Fibroblast of skin of abdomen (primary cell): ENCODE results near the gene TMEM178B. TPM values are rescaled to one million over a fixed set of nuclear protein-coding genes. Genes with fewer than 3 reads are reported as not detected.
"Not testable (repeated sequence)": the region's sequence is repeated elsewhere in the genome, so short reads cannot be mapped to it uniquely, and the experiment has no call there.

Source experiments
- DNase-seq: peaks from one replicate; pipeline ENCODE4 v3.0.0-alpha.2; 2013
- polyA plus RNA-seq, 2 experiments: library from polyadenylated mRNA; unstranded; fragments of 120-200 nt; gene quantifications; one replicate each; pipeline ENCODE4 v1.2.1, GENCODE V29; 2013; ENCODE audit not compliant: insufficient read length in 2 of 2

TMEM178B gene
- 0.01 TPM for polyA plus RNA-seq (2013, experiment 1 of 2; ENCODE audit: insufficient read length)
- polyA plus RNA-seq (2013, experiment 2 of 2; ENCODE audit: insufficient read length) = 0.07 TPM

DNA sequence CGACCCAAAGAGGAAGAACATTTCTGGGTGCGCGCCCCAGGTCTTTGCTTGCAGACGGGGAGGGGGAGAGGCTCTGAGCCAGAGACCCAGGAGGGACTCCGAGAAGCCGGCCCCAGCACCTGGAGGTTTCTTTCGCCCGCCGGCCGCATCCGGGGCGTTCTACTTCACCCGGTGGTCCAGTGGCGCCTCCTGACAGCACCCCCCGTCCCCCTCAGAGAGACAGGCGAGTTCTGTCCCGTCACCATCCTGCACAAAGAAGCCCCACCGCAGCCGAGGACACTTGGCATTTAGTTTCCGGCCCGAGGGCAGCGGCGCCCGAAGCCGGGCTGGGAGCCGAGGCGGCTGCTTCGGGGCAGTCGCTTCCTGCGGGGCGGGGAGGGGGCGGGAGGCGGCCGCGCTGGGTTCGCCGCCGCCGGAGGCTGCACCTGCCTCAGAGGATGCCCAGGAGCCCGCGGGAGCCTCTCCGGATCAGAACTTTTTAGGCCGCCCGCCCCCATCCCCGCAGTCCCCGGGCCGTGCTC is at the start of gene TMEM178B:
TMEM178B (plus strand) TSS at position 424 of the 521 bp plus-strand sequence.
- DNase-seq = no peak

DNA sequence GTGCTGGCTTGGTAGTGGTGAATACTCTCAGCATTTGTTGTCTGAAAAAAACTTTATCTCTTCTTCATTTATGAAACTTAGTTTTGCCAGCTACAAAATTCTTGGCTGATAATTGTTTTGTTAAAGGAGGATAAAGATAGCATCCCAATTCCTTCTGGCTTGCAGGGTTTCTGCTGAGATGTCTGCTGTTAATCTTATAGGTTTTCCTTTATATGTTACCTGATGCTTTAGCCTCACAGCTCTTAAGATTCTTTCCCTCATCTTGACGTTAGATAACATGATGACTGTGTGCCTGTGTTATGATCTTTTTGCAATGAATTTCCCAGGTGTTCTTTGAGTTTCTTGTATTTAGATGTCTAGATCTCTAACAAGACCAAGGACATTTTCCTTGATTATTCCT is 49.2 kb upstream of the TMEM178B start:
- no peak for DNase-seq

DNA sequence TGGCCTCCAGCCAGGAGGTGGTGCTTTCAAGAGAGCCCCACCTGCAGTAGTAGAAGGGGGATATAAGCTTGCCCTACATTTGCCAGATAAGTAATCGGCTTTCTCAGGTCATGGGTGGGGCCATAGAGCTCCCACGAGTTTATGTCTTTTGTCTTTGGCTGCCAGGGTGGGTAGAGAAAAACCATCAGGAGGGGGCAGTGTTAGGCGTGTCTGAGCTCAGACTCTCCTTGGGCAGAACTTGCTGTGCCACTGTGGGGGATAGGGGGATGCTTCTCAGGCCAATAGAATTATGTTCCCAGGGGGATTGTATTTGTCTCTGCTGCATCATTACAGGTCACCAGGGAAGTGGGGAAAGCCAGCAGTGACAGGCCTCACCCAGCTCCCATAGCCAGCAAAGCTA is 46.8 kb upstream of the TMEM178B start:
- no peak for DNase-seq

DNA sequence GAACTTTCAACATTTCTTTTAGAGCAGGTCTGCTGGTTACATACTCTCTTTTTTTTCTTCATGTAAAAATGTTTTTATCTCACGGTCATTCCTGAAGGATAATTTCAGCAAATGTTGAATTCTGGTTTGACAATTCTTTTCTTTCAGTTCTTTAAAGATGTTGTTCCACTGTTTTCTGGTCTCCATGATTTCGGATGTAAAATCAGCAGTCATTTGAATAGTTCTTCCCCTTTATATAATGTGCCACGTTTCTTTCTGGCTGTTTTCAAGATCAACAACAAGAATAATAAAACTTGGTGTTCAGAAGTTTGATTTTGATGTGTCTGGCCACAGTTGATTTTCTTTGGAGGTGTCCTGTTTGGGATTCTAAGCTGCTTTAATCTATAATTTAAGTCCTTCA is 45.1 kb upstream of the TMEM178B start:
- DNase-seq = no peak

DNA sequence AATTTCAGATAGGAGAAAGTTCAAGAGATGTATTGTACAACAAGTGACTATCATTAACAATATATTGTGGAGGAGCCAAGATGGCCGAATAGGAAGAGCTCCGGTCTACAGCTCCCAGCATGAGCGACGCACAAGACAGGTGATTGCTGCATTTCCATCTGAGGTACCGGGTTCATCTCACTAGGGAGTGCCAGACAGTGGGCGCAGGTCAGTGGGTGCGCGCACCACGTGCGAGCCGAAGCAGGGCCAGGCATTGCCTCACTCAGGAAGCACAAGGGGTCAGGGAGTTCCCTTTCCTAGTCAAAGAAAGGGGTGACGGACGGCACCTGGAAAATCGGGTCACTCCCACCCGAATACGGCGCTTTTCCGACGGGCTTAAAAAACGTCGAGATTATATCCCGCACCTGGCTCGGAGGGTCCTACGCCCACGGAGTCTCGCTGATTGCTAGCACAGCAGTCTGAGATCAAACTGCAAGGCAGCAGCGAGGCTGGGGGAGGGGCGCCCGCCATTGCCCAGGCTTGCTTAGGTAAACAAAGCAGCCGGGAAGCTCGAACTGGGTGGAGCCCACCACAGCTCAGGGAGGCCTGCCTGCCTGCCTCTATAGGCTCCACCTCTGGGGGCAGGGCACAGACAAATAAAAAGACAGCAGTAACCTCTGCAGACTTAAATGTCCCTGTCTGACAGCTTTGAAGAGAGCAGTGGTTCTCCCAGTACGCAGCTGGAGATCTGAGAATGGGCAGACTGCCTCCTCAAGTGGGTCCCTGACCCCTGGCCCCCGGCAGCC is 41.1 kb upstream of the TMEM178B start:
- not testable (repeated sequence) for DNase-seq

DNA sequence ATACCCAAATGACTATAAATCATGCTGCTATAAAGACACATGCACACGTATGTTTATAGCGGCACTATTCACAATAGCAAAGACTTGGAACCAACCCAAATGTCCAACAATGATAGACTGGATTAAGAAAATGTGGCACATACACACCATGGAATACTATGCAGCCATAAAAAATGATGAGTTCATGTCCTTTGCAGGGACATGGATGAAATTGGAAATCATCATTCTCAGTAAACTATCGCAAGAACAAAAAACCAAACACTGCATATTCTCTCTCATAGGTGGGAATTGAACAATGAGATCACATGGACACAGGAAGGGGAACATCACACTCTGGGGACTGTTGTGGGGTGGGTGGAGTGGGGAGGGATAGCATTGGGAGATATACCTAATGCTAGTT is 35.8 kb upstream of the TMEM178B start:
- not testable (repeated sequence) for DNase-seq

DNA sequence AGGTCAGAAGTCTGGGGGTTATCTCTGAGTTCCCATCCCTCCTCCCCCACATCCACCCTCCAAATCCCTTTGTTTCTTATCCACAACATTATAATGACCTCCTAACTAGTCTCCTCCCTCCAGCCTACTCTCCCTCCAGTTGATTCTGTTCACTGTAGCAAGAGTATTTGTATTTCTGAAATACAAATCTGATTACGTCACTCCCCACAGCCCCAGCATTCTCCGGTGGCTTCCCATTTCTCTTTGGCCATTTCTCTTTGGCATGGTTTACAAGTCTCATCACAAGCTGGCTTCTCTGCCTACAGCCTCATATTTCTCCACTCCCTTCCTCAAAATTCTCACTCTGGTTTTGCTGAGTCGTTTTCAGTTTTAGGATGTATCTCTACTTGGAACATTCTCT is 34.5 kb upstream of the TMEM178B start:
- no peak for DNase-seq

DNA sequence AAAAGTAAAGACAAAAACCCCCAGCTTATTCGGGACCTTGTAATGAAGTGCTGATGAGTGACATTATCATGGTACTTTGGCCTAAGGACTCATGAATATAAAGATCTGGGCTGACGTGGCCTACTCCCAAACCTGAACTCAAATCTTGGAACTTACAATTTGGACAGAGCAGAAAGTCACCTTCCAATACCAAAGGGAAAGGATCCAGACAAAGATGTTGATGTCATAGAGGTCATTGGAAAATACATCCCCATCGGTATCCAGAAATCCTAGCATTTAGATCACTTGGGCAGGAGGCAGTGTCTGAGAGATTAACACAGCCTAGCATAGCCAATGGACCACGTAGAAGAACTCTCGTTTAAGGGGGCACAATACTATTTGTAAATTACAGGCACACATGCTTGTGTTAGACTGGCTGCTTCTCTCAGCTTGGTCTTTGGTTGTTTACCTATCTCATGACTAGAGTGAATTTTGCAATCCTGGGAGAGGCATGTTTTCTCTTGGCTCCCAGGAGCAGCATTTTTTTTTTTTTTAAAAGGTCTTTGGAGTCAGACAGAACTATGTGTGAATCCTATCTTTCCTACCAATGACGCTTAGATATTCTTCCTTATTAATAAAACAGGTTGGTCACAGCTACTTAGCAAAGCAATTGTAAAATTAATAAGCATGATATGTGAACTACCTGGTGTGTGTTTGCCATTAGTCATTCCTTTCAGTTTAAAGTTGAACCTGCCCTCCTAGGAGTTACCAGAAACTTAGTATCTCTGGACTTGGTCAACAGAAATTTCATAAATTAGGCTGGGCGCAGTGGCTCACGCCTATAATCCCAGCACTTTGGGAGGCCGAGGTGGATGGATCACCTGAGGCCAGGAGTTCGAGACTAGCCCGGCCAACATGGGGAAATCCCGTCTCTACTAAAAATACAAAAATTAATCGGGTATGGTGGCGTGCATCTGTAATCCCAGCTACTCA is 31.4 kb upstream of the TMEM178B start:
- no peak for DNase-seq

DNA sequence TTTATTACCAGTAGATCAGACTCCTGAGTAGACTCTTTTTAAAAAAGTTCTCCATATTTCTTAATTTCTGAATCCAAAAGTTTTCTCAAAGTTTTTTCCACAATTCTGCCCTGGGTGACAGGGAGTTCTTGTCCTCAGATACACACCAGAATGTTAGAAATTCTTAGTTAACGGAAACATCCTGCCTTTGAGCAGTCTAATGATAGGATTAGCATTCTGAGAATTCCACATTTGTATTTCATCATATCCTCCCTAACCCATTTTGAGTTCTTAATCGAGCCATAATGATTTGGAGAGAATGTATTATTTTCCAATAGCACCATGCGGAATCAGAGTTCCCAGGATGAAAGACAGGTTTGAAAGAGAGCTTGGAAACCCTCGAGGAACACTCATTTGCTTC is 30.2 kb upstream of the TMEM178B start:
- DNase-seq = no peak

DNA sequence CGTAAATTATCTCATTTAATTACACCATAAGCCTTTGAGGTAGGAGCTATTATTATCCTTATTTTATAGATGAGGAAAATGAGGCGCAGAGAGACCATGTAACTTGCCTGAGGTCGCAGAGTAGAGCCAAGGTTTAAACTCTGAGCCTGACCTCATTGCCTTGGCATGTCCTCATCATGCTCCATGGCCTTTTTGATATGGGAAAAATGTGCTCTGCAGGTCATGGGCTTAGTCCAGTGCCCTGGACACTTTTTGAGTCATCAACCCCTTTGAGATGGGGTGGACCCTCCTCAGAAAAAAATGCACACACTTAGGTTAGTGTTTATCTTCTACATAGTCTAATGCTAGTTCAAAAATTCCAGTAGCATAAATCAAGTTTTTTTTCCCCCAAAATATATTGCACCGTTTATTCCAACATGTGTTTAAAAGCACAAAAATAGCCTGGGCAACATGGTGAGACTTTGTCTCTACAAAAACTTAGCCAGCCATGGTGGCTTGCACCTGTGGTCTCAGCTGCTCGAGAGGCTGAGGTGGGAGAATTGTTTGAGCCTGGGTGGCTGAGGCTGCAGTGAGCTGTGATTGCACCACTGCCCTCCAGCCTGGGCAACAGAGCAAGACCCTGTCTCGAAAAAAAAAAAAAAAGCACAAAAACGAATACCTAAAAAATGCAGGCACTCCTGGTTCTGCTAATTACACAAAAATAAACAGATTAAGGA is 28.6 kb upstream of the TMEM178B start:
- no peak for DNase-seq

DNA sequence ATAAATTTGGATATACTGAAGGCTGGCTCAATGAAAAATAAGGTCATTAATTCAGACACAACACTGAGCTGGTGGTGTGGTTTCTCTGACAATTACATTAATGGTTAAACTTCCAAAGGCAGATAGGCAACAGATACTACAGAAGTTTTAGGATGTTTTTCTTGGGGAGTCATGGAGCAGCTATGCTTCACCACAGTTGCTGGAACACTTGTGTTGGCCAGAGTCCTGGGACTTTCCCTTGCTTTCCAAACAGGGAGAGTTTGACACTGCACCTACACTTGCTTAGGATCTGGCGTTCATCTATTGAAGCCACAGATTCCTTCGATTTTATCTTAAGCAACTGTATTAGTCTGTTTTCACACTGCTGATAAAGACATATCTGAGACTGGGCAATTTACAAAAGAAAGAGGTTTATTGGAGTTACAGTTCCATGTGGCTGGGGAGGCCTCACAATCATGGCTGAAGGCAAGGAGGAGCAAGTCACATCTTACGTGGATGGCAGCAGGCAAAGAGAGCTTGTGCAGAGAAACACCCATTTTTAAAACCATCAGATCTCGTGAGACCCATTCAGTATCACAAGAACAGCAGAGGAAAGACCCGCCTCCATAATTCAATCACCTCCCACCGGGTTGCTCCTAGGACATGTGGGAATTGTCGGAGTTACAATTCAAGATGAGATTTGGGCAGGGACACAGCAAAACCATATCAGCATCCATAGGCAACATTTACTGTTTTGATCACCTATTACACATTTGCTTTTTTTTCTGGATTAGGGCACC is 27.8 kb upstream of the TMEM178B start:
- no peak for DNase-seq

DNA sequence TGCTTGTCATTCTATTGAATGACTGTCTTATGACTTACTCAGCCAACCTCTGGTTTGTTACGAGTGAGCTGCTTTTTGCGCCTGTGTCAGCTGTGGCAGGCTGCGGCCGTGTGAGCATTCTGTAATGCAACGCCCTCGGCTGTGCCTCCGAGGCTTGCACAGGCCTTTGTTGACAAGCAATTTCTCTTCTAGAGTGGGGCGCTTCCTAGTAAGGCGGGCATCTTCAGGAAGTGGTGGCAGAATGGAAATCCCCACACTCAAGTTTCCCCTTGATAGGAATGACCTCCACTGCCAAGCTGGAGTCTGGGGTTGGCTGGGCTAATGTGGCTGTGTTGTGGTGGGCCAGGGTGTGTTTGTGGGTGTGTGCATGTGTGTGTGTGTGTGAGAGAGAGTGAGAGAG is 20.2 kb upstream of the TMEM178B start:
- DNase-seq = no peak

DNA sequence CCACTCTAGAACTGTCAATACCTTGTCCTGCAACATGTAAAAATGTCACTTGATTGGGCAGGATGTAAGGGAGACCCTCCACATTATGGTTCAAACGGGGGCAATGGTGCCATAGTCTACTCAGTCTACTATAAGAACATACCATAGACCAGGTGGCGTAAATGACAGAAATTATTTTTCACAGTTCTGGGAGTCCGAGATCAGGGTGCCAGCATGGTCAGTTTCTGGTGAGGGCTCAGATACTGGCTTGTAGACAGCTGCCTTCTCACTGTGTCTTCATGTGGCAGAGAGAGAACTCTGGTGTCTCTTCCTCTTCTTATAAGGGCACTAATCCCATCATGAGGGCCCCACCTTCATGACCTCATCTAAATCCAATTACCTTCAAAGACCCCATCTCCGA is 18.7 kb upstream of the TMEM178B start:
- DNase-seq = no peak

DNA sequence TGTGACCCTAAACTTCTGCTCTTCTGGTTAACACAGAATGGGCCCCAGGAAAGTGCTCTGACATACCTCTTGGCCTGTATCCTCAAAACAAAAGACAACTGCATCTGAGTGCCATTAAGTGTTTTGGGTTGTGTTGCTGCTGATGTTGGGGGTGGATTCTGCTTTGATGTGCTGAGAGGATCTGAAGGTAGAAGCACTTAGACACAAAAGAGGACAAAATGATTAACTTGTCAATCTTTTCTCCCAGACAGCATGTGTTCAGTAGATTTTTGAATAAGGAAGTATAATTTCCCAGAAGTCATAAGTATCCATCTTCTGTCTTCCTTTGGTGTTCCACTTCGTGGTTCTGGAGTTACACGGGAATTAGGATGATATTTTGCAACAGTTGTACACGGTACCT is 16.1 kb upstream of the TMEM178B start:
- no peak for DNase-seq

DNA sequence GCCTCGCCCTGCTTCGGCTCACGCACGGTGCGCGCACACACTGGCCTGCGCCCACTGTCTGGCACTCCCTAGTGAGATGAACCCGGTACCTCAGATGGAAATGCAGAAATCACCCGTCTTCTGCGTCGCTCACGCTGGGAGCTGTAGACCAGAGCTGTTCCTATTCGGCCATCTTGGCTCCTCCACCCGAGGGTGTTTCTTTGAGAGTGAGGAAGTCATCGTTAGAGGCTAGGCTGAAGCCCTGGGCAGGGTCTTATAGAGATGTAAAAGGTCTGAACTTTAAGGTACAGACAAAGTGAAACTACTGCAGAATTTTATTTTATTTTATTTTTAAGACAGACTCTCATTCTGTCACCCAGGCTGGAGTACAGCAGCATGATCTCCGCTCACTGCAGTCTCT is 6.0 kb upstream of the TMEM178B start:
- not testable (repeated sequence) for DNase-seq

DNA sequence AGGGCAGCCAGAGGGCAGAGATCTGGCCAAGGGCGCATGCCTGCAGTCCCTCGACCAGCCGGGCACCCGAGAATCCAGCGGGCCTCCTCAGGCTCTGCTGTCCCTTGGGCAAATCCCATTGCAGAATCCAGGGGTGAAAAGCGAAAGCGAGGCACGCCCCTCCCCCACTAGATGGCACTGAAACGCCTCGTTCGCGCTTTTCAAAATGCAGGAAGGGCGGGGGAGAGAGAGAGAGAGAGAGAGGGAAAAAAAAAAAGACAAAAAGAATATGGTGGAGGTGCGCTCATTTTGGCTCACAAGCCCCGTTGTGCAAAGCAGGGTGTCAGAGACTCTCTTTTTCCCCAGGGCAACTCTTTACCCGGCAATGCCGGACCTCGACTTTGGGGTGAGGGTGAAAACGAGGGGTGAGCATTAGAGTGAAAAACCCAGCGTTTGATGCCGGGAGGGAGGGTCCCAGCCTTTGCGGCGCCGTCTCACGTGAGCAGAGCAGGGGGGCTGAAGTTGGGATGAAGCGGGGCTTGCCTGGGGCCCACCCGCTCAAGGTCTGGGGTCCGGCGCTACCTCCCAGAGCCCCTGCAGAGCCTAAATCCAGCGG is 2.5 kb upstream of the TMEM178B start:
- no peak for DNase-seq

DNA sequence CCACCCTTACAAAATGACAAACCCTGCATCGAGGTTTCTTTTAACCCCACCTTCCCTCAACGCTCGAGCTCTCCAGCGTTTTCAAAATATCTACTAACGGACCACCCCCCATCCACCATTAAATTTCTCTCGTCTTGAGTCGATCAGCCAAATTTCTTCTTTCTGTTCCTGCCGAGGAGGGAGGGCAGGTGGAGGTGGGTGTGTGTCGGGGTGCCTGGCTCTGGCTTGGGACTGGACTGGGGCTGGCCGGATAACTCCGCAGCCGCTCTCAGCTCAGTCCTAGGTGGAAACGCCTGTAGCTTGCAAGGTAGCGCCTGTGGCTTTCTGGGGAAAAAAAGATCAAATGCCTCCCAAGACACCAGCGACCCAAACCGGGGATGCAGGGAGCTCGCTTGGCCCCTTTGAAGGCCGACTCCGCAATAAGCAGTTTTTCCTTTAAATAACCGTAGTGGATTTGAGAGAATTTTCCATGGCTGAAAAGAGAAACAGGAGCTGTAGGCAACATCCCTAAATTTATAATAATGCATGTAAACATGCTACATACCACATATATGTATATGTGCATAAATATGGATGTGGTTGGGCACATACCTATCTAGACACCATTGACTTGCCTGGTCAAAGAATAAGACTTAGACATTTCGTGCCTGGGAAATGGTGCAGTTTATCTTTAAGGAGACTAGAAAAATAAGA is 1.9 kb upstream of the TMEM178B start:
- no peak for DNase-seq

DNA sequence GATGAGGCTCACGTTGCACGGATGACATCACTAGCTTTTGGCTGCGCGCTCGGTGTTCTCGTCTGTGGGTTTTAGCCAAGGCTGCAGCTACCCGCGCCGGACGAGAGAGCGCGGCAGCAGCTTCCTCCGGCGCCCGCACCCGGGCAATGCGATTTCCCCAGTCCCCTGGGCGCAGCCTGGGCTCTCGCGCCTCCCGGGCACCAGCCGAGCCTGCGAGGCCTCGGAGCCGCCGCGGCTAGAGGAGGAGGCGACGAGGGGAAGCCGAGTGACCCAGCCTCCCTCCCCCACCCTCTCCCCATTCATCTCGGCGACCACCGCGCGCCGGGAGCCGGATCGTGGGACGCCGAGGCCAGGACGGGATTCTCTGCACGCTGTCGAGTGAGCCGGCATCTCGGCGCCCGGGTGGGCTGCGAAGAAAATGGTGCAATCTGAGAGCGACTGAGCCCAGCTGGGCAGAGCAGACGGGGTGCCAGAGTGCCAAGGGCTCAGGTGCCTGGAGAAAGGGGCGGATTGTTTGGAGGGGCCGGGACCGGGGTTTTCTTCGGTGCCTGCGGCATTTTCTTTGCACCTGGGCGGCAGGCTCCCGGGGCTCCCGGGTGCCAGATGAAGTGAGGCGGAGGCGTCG is 1.2 kb upstream of the TMEM178B start:
- DNase-seq = peak; percentile 41

DNA sequence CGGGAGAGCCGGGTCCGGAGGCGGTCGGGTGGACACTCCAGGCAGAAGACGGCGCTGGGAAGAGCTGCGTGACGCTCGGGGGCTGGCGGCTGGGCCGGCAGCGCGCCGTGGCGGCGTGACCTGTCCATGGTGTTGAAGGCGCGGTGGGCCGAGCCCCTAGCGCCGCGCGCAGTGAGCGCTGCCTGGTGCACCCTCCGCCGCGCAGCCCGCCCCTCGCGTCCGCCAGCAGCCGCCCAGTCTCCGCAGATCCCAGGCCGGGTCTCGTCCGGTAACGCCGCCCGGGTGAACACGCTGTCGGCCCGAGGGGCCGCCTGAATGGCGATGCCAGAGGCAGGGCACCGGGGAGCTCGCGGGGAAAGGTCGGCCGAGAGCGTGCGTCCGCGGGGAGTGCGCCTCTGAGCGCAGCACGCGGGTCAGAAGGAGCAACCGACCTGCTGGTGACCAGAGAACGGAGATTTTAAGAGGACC is 657 bp upstream of the TMEM178B start:
- DNase-seq = peak; percentile 12
